Caco-2 (cell line): ENCODE data around the gene ACTN1. TPM values are rescaled to one million over a fixed set of nuclear protein-coding genes. Genes with fewer than 3 reads are reported as not detected.

Experiments
- BruUV-seq: library from RNA; stranded (reverse); fragments of 400-500 nt; replicated peaks from 2 replicates; lab custom pipeline; 2021; lab: Mats Ljungman, UMichigan
- CTCF ChIA-PET: fragments of 300-600 bp; sonication (Branson Sonifier 250); formaldehyde crosslinking; loops from one replicate; lab custom pipeline; 2022; ENCODE audit warnings: antibody characterized with exemption; lab: Charles Lee
- POLR2A ChIA-PET: fragments of 300-600 bp; sonication (Branson Sonifier 250); formaldehyde crosslinking; loops from one replicate; lab custom pipeline; 2022; ENCODE audit warnings: antibody characterized with exemption; lab: Charles Lee
- DNase-seq, 2 experiments: peaks; one replicate each; pipeline versions ENCODE4 v3.0.0 to v3.0.0-alpha.2; 2020 to 2022
- H3K27me3 ChIP-seq: replicated peaks from 2 replicates; pipeline ENCODE4 v1.6.0; 2011; ENCODE audit warnings: low read length; ENCODE audit not compliant: control insufficient read depth, insufficient read depth
- H3K36me3 ChIP-seq: 2 replicates; pipeline ENCODE4 v1.5.1; 2011; ENCODE audit warnings: low read length; ENCODE audit not compliant: control insufficient read depth, insufficient read depth
- H3K4me1 ChIP-seq: fragments of 250-450 bp; sonication (Bioruptor Pico); 2 replicates; pipeline ENCODE4 v1.5.1; 2020; ENCODE audit warnings: mild to moderate bottlenecking
- H3K4me3 ChIP-seq: 2 replicates; pipeline ENCODE4 v1.5.1; 2011; ENCODE audit warnings: low read depth, mild to moderate bottlenecking, control low read depth, low read length
- H3K9me3 ChIP-seq: fragments of 250-450 bp; sonication (Bioruptor Pico); 2 replicates; pipeline ENCODE4 v1.5.1; 2020; ENCODE audit warnings: mild to moderate bottlenecking, moderate library complexity
- H3K27ac Mint-ChIP-seq: one replicate; pipeline ENCODE4 v1.8.0; 2022; ENCODE audit warnings: mixed read lengths; ENCODE audit not compliant: unreplicated experiment
- H3K27me3 Mint-ChIP-seq: one replicate; pipeline ENCODE4 v1.8.0; 2022; ENCODE audit warnings: mixed read lengths; ENCODE audit not compliant: insufficient read depth, unreplicated experiment
- H3K36me3 Mint-ChIP-seq: one replicate; pipeline ENCODE4 v1.8.0; 2022; ENCODE audit warnings: mild to moderate bottlenecking, mixed read lengths; ENCODE audit not compliant: insufficient read depth, unreplicated experiment
- H3K4me1 Mint-ChIP-seq: one replicate; pipeline ENCODE4 v1.8.0; 2022; ENCODE audit warnings: low read depth, mixed read lengths; ENCODE audit not compliant: unreplicated experiment
- H3K4me3 Mint-ChIP-seq: one replicate; pipeline ENCODE4 v1.8.0; 2022; ENCODE audit warnings: mild to moderate bottlenecking, moderate library complexity, mixed read lengths; ENCODE audit not compliant: unreplicated experiment
- H3K9me3 Mint-ChIP-seq: one replicate; pipeline ENCODE4 v1.8.0; 2022; ENCODE audit warnings: mixed read lengths; ENCODE audit not compliant: unreplicated experiment
- intact Hi-C: fragments of 100-400 bp; cut with micrococcal nuclease; formaldehyde crosslinking; loops from one replicate; pipeline ENCODE4 v1.10.0; 2022; ENCODE audit not compliant: unreplicated experiment
- total RNA-seq: library from RNA; stranded (reverse); gene quantifications from 2 replicates; pipeline ENCODE4 v1.2.3, GENCODE V29; 2022
- TF ChIP-seq, protein P1 (sequence below), 2 experiments: fragments of 200-600 bp in 1 of 2; IDR thresholded peaks; 1 replicate in 1 of 2; 2 replicates in 1 of 2; pipeline versions ENCODE4 v1.5.1 to v1.8.0; 2011 to 2022; ENCODE audit warnings: antibody characterized with exemption in 1 of 2, control low read depth in 1 of 2, inconsistent platforms in 1 of 2, low read depth in 1 of 2, low read length in 1 of 2, mild to moderate bottlenecking in 1 of 2, moderate library complexity in 1 of 2; ENCODE audit not compliant: insufficient read depth in 1 of 2, severe bottlenecking in 1 of 2, unreplicated experiment in 1 of 2

Gene ACTN1
- total RNA-seq, 1 experiment from 2014 or later, result 170 TPM

DNA sequence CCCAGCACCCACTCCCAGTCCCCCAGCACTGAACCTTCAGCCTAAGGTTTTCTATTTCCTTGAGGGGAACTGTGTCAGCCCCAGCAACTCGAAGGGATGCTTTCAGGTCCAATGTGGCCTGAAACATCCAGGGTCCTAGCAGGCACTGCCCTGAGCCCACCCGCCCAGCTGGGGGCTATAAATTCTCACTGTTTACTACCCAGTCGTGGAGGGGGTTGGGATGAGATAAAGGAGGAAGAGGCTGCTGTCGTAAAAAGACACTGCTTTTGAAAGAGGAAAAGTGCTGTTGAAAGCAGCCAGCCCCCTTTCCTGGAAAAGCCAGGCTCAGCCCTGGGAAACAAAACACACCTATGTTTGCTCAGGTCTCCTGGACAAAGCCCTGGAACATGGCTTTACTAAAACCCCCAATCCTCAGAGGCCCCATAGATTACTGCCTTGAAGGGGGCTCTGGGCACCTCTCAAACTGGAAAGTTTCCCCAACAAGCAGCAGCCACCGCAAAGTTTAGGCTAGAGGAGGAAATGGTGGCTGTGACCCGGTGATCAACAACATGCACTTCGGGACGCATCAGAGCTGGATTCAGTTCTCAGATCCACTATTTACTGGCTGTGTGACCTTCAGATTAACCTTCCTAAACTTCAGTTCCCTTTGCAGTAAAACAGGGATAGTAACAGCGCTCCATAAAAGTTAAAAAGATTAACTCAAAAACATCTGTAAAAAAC lies 51.0 kb downstream of the ACTN1 start:
- ChIA-PET POLR2A (no interaction called here), CTCF (no interaction called here)
- Histone ChIP-seq H3K4me1 (peaks cover 18% of the 10 kb centered on the region), H3K9me3 (no peaks in the 10 kb centered on the region; the same call in 1 of the 2 replicates), H3K27me3 (no peaks in the 10 kb centered on the region), H3K4me3 (no peak overlapping the region), H3K36me3 (peaks cover 4% of the 10 kb centered on the region)
- no peaks in the 10 kb centered on the region for H3K27me3 Mint-ChIP-seq
- H3K36me3 Mint-ChIP-seq, result peaks cover 56% of the 10 kb centered on the region
- H3K27ac Mint-ChIP-seq, result peak overlapping the region; percentile 65
- peaks cover 21% of the 10 kb centered on the region for H3K4me1 Mint-ChIP-seq
- no TSS peak for BruUV-seq
- H3K4me3 Mint-ChIP-seq, result no peak overlapping the region
- DNase-seq, result no peak
- H3K9me3 Mint-ChIP-seq, result no peaks in the 10 kb centered on the region
- TF ChIP-seq, protein P1, sequence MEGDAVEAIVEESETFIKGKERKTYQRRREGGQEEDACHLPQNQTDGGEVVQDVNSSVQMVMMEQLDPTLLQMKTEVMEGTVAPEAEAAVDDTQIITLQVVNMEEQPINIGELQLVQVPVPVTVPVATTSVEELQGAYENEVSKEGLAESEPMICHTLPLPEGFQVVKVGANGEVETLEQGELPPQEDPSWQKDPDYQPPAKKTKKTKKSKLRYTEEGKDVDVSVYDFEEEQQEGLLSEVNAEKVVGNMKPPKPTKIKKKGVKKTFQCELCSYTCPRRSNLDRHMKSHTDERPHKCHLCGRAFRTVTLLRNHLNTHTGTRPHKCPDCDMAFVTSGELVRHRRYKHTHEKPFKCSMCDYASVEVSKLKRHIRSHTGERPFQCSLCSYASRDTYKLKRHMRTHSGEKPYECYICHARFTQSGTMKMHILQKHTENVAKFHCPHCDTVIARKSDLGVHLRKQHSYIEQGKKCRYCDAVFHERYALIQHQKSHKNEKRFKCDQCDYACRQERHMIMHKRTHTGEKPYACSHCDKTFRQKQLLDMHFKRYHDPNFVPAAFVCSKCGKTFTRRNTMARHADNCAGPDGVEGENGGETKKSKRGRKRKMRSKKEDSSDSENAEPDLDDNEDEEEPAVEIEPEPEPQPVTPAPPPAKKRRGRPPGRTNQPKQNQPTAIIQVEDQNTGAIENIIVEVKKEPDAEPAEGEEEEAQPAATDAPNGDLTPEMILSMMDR (IDR thresholded peaks at IDR 0.05; ENCODE audit: insufficient read depth in 1 of 2, low read depth in 1 of 2, low read length in 1 of 2, severe bottlenecking in 1 of 2, unreplicated experiment in 1 of 2), result no peak
- intact Hi-C loops, result no loop called here

DNA sequence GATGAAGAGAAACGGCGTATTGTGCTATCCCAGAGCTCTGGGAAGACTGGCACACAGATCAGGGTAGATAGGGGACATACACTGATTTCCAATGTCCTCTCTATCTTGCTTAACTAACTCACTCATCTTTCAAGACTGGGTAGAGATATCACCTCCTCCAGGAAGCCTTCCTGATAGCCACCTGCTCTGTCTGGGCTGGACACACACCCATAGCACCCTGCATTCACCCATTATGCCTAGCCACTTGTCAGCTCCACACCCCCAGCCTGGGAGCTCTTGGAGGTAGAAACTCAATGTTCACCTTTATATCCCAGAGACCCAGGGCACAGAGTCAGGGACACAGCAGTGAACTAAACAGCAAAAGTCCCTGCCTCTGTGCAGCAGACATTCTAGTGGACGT lies 52.0 kb downstream of the ACTN1 start:
- CTCF ChIA-PET, result no interaction called here
- no peak overlapping the region for H3K4me3 ChIP-seq
- BruUV-seq, result no TSS peak
- TF ChIP-seq, protein P1 (IDR thresholded peaks at IDR 0.05; ENCODE audit: insufficient read depth in 1 of 2, low read depth in 1 of 2, low read length in 1 of 2, severe bottlenecking in 1 of 2, unreplicated experiment in 1 of 2), result no peak
- peaks cover 4% of the 10 kb centered on the region for H3K36me3 ChIP-seq
- H3K27me3 Mint-ChIP-seq, result no peaks in the 10 kb centered on the region
- no peaks in the 10 kb centered on the region for H3K9me3 Mint-ChIP-seq
- H3K9me3 ChIP-seq, result no peaks in the 10 kb centered on the region; the same call in 1 of the 2 replicates
- no peak for DNase-seq
- H3K27me3 ChIP-seq, result no peaks in the 10 kb centered on the region
- intact Hi-C loops, result no loop called here
- no peak overlapping the region for H3K27ac Mint-ChIP-seq
- POLR2A ChIA-PET, result no interaction called here
- H3K4me3 Mint-ChIP-seq, result no peak overlapping the region
- H3K4me1 ChIP-seq, result peaks cover 18% of the 10 kb centered on the region
- H3K36me3 Mint-ChIP-seq, result peaks cover 55% of the 10 kb centered on the region
- H3K4me1 Mint-ChIP-seq, result peaks cover 26% of the 10 kb centered on the region

DNA sequence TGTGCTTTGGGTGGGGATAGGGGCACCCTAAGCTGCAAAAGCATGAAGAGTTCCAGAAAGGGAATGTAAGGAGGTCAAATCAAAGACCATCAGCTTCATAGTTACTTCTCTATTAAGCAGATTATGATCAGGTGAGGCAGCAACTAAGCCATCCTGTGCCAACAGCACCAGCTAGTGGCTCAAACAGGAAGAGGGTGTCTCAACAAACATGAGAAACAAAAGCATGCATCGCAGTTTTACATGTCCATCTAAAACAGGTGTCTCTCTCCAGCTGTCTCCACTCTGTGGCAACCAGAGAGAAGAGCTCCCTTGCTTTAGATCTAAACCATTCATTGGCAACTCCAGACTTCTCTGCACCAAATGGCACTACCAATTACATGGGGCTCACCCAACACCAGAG lies 52.9 kb downstream of the ACTN1 start:
- H3K9me3 Mint-ChIP-seq, result no peaks in the 10 kb centered on the region
- peaks cover 18% of the 10 kb centered on the region for H3K4me1 ChIP-seq
- no peaks in the 10 kb centered on the region for H3K27me3 ChIP-seq
- no peak overlapping the region for H3K4me3 ChIP-seq
- no peaks in the 10 kb centered on the region; the same call in 1 of the 2 replicates for H3K9me3 ChIP-seq
- peaks cover 48% of the 10 kb centered on the region for H3K36me3 Mint-ChIP-seq
- no peaks in the 10 kb centered on the region for H3K27me3 Mint-ChIP-seq
- H3K4me1 Mint-ChIP-seq, result peaks cover 26% of the 10 kb centered on the region
- BruUV-seq, result no TSS peak
- H3K4me3 Mint-ChIP-seq, result no peak overlapping the region
- DNase-seq, result no peak
- intact Hi-C loops, result no loop called here
- peaks cover 4% of the 10 kb centered on the region for H3K36me3 ChIP-seq
- peak overlapping the region; percentile 48 for H3K27ac Mint-ChIP-seq
- TF ChIP-seq, protein P1 (IDR thresholded peaks at IDR 0.05; ENCODE audit: insufficient read depth in 1 of 2, low read depth in 1 of 2, low read length in 1 of 2, severe bottlenecking in 1 of 2, unreplicated experiment in 1 of 2), result peak; percentile 23 to 24
- CTCF ChIA-PET, result interaction anchor here (0.9 to 1.2 kb wide), 2 partner anchors 76 to 123 kb away, joined by 4 to 9 read pairs; no protein-coding TSS in a partner anchor
- POLR2A ChIA-PET, result no interaction called here
